NCI-H1417 treated with DMSO at 0.1 percent for 48 hours (cell line): ENCODE data around the gene PADI4.

Experiments
- DNase-seq: peaks from one replicate; lab custom pipeline; 2025; lab: John Stamatoyannopoulos, UW

The PADI4 gene

GRCh38 chr1:17307946-17308345 lies at the start of gene PADI4:
PADI4 (plus strand) TSS chr1:17308197; CDS start chr1:17308223, 26 bp downstream.
- DNase-seq: no peak

- no peak for DNase-seq
Observed at GRCh38 chr1:17258758-17259130, 49.3 kb upstream of the PADI4 start.

- no peak for DNase-seq
Observed at GRCh38 chr1:17259233-17259873, 48.6 kb upstream of the PADI4 start.

GRCh38 chr1:17260264-17260663 lies 47.7 kb upstream of the PADI4 start:
- no peak for DNase-seq

GRCh38 chr1:17260738-17261137 lies 47.3 kb upstream of the PADI4 start:
- DNase-seq: no peak

- DNase-seq: no peak
Observed at GRCh38 chr1:17263936-17264335, 44.1 kb upstream of the PADI4 start.

GRCh38 chr1:17264470-17264869 lies 43.5 kb upstream of the PADI4 start:
- DNase-seq: no peak

- no peak for DNase-seq
Observed at GRCh38 chr1:17265162-17265561, 42.8 kb upstream of the PADI4 start.

- no peak for DNase-seq
Observed at GRCh38 chr1:17265950-17266349, 42.0 kb upstream of the PADI4 start.

GRCh38 chr1:17270891-17271765 lies 36.9 kb upstream of the PADI4 start:
- DNase-seq: no peak

GRCh38 chr1:17272066-17272465 lies 35.9 kb upstream of the PADI4 start:
- DNase-seq: no peak

GRCh38 chr1:17272646-17273045 lies 35.4 kb upstream of the PADI4 start:
- DNase-seq: no peak

GRCh38 chr1:17273096-17273495 lies 34.9 kb upstream of the PADI4 start:
- DNase-seq: no peak

GRCh38 chr1:17274186-17275170 lies 33.5 kb upstream of the PADI4 start:
- no peak for DNase-seq

- DNase-seq: no peak
Observed at GRCh38 chr1:17276568-17276967, 31.4 kb upstream of the PADI4 start.

GRCh38 chr1:17277511-17278159 lies 30.4 kb upstream of the PADI4 start:
- no peak for DNase-seq

GRCh38 chr1:17278996-17279830 lies 28.8 kb upstream of the PADI4 start:
- DNase-seq: no peak

GRCh38 chr1:17280436-17280835 lies 27.6 kb upstream of the PADI4 start:
- no peak for DNase-seq

GRCh38 chr1:17280894-17281293 lies 27.1 kb upstream of the PADI4 start:
- no peak for DNase-seq

- no peak for DNase-seq
Observed at GRCh38 chr1:17281775-17282181, 26.2 kb upstream of the PADI4 start.

- DNase-seq: no peak
Observed at GRCh38 chr1:17282836-17283235, 25.2 kb upstream of the PADI4 start.
